Spleen (tissue), 7 donors: Measurements from ENCODE around the gene PKP4.

Experiments
- POLR2AphosphoS5 ChIP-seq, 3 donors: sonication (generic); formaldehyde crosslinking; IDR thresholded peaks; one replicate each; pipeline ENCODE4 v1.5.1; 2017; ENCODE audit warnings: antibody characterized with exemption in 3 of 3
- TF ChIP-seq, protein P1 (sequence below), 11 experiments: fragments of 200-600 bp in 7 of 11; fragments of 450-650 bp in 4 of 11; sonication (generic) in 4 of 11; IDR thresholded peaks in 8 of 11; conservative IDR thresholded peaks in 3 of 11; 1 replicate in 7 of 11; 2 replicates in 4 of 11; pipeline versions ENCODE4 v1.4.0 to v1.8.0; 2016 to 2021; ENCODE audit warnings: antibody characterized with exemption in 11 of 11, inconsistent platforms in 4 of 11, mild to moderate bottlenecking in 1 of 11
- donor health status: DM: no; HTN: no; CAD: no; lungs with moderate emphysema.
- donor health status: DM: no; HTN: no; CAD: no.
- donor health status: DM: no; HTN: no; CAD: no.

DNA sequence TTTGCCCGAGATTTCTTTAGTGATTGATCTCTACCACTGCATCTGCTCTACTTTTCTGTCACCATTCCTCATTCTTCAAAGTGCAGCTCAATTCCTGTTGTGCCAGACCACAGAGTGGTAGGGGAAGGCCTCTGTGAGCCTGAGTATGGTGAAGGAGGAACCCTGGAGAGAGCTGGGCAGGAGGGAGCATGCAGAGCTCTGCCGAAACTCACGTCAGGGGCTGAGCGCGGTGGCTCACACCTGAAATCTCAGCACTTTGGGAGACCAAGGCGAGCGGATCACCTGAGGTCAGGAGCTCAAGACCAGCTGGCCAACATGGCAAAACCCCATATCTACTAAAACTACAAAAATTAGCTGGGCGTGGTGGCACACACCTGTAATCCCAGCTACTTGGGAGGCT is 54.1 kb downstream of the PKP4 start:
- TF ChIP-seq, protein P1, sequence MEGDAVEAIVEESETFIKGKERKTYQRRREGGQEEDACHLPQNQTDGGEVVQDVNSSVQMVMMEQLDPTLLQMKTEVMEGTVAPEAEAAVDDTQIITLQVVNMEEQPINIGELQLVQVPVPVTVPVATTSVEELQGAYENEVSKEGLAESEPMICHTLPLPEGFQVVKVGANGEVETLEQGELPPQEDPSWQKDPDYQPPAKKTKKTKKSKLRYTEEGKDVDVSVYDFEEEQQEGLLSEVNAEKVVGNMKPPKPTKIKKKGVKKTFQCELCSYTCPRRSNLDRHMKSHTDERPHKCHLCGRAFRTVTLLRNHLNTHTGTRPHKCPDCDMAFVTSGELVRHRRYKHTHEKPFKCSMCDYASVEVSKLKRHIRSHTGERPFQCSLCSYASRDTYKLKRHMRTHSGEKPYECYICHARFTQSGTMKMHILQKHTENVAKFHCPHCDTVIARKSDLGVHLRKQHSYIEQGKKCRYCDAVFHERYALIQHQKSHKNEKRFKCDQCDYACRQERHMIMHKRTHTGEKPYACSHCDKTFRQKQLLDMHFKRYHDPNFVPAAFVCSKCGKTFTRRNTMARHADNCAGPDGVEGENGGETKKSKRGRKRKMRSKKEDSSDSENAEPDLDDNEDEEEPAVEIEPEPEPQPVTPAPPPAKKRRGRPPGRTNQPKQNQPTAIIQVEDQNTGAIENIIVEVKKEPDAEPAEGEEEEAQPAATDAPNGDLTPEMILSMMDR (IDR thresholded peaks at IDR 0.05 in 8 of 11, conservative IDR thresholded peaks at IDR 0.05 in 3 of 11) = no peak
- TF ChIP-seq POLR2AphosphoS5 (IDR thresholded peaks at IDR 0.05) = no peak
